Non-pigmented ciliary epithelial cell (primary cell): ENCODE measurements around the gene SDF4.
"Not testable (repeated sequence)": the region's sequence is repeated elsewhere in the genome, so short reads cannot be mapped to it uniquely, and the experiment has no call there.

Experiments
- DNase-seq: peaks from one replicate; pipeline ENCODE4 v3.0.0-alpha.2; 2010; ENCODE audit warnings: low read depth

The SDF4 gene

DNA sequence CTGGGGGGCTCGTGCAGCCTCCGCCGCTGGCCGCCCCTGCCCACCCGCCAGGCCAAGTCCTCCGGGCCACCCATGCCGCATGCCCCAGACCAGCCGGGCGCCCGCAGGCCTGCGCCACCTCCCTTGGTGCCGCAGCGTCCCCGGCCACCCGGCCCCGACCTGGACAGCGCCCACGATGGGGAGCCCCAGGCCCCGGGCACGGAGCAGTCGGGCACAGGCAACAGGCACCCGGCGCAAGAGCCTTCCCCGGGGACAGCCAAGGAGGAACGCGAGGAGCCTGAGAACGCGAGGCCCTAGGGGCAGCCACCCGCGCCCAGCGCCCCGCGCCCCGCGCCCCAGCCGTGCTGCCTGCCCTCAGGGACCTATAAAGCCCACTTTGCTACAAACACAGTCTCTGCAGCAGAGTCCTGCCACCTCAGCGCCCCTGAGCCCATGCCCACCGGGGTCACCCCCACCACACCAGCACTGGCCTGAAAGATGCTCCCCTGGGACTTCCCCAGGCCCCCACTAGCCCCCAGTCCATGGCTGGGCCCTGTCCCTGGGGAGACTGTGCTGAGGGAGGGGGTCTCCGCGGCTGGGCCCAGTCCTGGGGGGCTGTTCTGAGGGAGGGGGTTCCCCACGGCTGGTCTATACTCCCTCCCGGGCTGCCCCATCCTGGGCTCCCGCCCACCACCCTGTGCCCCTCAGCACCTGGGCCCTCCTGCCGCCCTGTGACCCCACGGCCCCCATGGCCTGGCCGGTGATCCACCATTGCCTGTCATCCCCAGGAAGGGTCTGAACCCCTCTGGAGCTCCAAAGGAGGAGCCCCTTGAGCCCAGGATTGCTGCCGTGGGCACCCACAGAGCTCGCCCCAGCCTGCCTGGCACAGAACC lies 34.0 kb downstream of the SDF4 start:
- no peak for DNase-seq

DNA sequence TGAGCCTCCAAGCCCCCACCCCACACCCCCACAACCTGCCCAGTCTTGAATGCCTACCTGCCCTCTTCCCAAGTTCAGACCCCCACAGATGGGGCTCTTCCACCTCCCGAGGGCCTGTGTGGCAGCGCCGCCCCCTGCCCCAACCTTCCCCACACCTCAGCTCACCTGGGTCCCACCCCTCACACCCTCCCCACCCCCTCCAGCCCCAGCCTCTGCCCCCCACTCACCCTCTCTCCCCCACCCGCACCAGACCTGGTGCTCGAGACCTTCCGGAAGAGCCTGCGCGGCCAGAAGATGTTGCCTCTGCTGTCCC lies 34.7 kb downstream of the SDF4 start:
- no peak for DNase-seq

- no peak for DNase-seq
Measured at GRCh38 chr1:1196431-1197187, 35.2 kb downstream of the SDF4 start.

DNA sequence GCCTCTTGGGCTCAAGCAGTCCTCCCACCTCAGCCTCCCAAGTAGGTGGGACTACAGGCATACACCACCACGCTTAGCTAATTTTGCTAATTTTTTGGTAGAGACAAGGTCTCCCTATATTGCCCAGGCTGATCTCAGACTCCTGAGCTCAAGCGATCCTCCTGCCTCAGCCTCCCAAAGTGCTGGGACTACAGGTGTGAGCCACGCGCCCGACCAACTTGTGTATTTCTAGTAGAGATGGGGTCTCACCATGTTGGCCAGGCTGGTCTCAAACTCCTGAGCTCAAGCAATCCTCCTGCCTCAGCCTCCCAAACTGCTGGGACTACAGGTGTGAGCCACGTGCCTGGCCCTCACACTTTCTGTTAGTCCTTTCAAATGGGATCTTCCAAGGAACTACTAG lies 36.1 kb downstream of the SDF4 start:
- not testable (repeated sequence) for DNase-seq

GRCh38 chr1:1194723-1195122 lies 37.1 kb downstream of the SDF4 start:
- no peak for DNase-seq

DNA sequence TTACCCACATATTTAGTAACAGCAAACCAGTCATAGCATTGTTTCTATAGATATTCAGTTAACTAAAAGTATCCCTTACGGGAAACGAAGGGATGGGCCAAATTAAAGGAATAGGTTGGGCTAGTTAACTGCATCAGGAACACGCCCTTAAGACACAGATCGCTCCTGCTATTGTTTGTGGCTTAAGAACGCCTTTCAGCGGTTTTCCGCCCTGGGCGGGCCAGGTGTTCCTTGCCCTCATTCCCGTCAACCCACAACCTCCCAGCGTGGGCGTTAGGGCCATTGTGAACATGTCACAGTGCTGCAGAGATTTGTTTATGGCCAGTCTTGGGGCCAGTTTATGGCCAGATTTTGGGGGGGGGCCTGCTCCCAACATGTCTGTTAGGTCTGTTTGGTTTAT lies 40.1 kb downstream of the SDF4 start:
- no peak for DNase-seq

DNA sequence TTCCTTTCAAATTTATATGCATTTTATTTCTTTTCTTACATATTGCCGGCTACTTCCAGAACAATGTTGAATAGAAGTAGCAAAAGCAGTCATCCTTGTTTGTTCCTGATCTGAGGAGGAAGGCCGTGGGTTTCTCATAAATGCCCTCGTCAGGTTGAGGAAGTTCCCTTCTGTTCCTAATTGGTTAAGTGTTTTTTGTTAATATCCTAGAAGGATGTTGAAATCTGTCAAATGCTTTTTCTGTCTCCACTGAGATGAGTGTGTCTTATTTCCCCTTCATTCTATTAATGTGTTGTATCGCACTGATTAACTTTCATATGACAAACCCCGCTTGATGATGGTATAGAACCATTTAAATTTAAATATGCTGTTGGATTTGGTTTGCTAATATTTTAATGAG lies 42.7 kb downstream of the SDF4 start:
- no peak for DNase-seq

DNA sequence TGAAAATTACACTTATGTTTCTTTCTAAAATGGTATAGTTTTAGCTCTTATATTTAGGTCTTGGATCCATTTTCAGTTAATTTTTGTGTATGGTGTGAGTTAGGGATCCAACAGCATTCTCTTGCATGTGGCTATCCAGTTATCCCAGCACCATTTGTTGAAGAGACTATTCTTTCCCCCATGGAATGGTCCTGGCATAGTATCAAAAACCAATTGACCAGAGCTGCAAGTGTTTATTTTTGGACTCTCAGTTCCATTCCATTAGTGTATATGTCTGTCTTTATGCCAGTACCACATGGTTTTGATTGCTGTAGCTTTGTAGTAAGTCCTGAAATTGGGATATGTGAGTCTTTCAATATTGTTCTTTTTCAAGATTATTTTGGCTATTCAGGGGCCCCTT lies 43.9 kb downstream of the SDF4 start:
- no peak for DNase-seq

- DNase-seq: no peak
Measured at GRCh38 chr1:1185101-1185765, 46.6 kb downstream of the SDF4 start.

DNA sequence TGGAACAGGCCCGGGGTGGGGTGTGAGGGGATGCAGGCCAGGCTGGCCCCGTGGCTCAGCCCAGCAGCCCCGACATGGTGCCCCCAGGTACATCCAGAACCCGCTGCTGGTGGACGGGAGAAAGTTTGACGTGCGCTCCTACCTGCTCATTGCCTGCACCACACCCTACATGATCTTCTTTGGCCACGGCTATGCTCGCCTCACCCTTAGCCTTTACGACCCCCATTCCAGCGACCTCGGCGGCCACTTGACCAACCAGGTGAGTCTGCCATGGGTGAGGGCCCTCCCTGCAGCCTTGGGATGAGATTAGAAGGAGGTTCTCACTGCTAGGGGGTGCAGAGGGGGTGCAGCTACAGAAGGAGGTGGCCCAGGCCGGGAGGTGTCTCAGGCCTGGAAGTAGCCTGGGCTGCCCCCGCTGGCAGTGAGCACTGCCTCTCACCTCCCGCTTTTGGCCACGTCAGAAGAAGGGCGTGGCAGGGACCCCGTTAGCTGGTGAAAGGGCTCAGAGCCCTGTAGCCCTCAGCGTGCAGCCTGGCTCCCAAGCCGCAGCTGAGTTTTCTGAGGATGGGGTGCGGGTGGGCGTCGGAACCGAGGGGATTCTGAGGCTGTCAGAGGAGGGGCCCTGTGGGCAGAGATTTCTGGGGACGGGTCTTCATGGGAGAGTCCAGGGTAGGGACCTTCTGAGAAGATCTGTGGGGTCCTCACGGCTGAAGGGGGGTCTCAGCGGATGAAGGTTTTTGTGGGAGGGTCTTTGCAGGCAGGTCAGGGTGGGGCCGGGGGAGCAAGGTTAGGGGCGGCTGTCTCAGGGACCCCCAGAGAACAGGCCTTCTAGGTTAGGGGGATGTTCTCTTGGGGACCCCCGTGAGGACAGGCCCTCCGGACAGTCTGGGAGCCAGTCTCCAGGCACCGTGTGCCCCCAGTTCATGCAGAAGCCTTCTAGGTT lies 47.7 kb downstream of the SDF4 start:
- no peak for DNase-seq

- no peak for DNase-seq
Measured at GRCh38 chr1:1183221-1183747, 48.5 kb downstream of the SDF4 start.

GRCh38 chr1:1182491-1183220 lies 49.1 kb downstream of the SDF4 start:
- no peak for DNase-seq

- no peak for DNase-seq
Measured at GRCh38 chr1:1181938-1182410, 49.8 kb downstream of the SDF4 start.

DNA sequence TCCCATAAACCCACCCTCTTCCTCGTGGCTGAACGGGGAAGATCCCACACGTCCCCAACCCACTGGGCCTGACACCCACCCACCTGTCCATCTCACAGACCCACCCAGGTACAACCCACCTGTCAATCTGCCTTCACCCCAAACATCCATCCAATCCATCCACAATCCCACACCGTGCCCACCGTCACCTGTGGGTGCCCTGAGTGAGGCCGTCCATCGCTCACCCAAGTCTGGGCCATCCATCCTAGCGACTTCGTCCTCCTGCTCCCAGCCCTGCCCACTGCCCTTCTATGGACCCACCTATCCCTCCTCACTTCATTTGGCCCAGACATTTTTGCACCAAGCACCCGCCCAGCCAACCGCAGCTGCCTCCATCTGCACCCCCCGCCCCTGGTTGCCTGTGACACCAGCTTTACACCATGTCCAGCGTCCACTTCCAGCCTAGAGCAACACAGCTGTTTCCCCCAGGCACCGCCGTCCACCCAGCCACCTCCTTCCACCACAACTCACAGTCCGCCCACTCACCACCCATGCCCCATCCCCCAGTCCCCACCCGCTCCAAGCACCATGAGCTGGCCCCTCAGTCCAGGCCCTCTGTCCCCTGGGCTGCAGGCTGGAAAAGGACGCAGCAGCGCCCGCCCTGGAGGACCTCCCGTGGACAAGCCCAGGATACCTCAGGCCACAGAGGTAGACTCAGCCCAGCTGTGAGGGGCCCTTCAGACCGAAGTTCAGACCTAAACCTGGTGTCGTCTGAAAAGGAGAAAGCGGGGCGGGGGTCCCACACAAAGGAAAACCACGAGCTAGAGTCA lies 50.5 kb downstream of the SDF4 start:
- DNase-seq: no peak

GRCh38 chr1:1179983-1180861 lies 51.6 kb downstream of the SDF4 start:
- no peak for DNase-seq

- no peak for DNase-seq
Measured at GRCh38 chr1:1179346-1179982, 52.3 kb downstream of the SDF4 start.

DNA sequence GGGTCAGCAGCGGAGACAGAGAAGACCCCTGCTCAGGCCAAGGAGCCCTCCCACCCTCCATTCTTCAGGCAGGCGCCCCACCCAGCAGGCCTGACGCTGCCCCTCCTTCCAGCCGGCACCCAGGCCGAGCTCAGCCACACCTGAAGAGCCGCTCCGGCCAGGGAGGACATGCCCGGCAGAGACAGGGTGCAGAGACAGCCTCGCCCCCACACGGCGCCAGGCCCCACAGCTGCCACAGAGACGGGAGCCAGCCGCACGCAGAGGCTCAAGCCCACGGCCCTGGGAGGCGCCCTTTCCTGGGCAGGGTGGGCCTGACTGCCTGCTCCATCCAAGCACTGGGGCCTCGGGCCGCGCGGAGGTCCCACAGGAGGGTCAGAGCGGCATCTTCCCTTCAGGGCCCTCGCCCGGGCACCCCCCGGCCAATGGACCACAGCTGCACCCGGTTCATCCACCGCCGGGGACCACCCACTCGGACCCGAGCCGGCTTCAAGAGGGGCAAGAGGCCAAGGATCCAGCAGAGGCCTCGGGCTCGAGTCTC lies 52.9 kb downstream of the SDF4 start:
- no peak for DNase-seq
